IMR-90 (cell line): Measurements from ENCODE around the gene ADAMTS13. TPM values are rescaled to one million over a fixed set of nuclear protein-coding genes. Genes with fewer than 3 reads are reported as not detected.
A peak's percentile ranks its signal among the peaks of the same experiment; 100 is the strongest.

ENCODE experiments used
- ATAC-seq: fragments of 200-7000 bp; cut with Tn5 transposase; 2 replicates; pipeline ENCODE4 v1.9.1; 2020; ENCODE audit warnings: low read depth, mild to moderate bottlenecking, moderate library complexity
- BruUV-seq: library from RNA; stranded (reverse); fragments of 400-500 nt; replicated peaks from 2 replicates; lab custom pipeline; 2021; lab: Mats Ljungman, UMichigan
- CTCF ChIA-PET: fragments of 300-600 bp; formaldehyde crosslinking; extraction: SDS; loops from one replicate; lab custom pipeline; 2021; ENCODE audit warnings: antibody characterized with exemption; lab: Yijun Ruan, JAX
- POLR2A ChIA-PET: fragments of 300-600 bp; sonication (Branson Sonifier 250); formaldehyde crosslinking; loops from one replicate; lab custom pipeline; 2022; ENCODE audit warnings: antibody characterized with exemption; ENCODE audit not compliant: unreplicated experiment; lab: Charles Lee
- DNase-seq: peaks from one replicate; pipeline ENCODE4 v3.0.0; 2013
- H2AFZ ChIP-seq: replicated peaks from 2 replicates; pipeline ENCODE3; 2013; ENCODE audit warnings: low read length, mild to moderate bottlenecking; ENCODE audit not compliant: poor library complexity
- H2AK5ac ChIP-seq: 2 replicates; pipeline ENCODE4 v1.6.1; 2013; ENCODE audit warnings: low read depth, low read length, inconsistent platforms
- H2AK9ac ChIP-seq: replicated peaks from 2 replicates; pipeline ENCODE3; 2013; ENCODE audit warnings: mild to moderate bottlenecking, low read depth, low read length, moderate library complexity; ENCODE audit not compliant: poor library complexity
- H2BK120ac ChIP-seq: 2 replicates; pipeline ENCODE4 v1.6.1; 2013; ENCODE audit warnings: low read depth, low read length, inconsistent platforms
- H2BK15ac ChIP-seq: 3 replicates; pipeline ENCODE4 v1.6.1; 2013; ENCODE audit warnings: low read depth, low read length, inconsistent platforms
- H2BK20ac ChIP-seq: 2 replicates; pipeline ENCODE4 v1.6.1; 2013; ENCODE audit warnings: low read depth, mild to moderate bottlenecking, inconsistent platforms, low read length, moderate library complexity
- H2BK5ac ChIP-seq: 2 replicates; pipeline ENCODE4 v1.6.1; 2013; ENCODE audit warnings: mild to moderate bottlenecking, low read depth, low read length, inconsistent platforms; ENCODE audit not compliant: poor library complexity, severe bottlenecking
- H3K14ac ChIP-seq: replicated peaks from 2 replicates; pipeline ENCODE4 v1.6.1; 2013; ENCODE audit warnings: low read depth, low read length, inconsistent platforms
- H3K18ac ChIP-seq: 2 replicates; pipeline ENCODE4 v1.6.1; 2013; ENCODE audit warnings: low read depth, low read length, control low read depth
- H3K23ac ChIP-seq: 2 replicates; pipeline ENCODE4 v1.6.1; 2013; ENCODE audit warnings: low read depth, low read length, inconsistent platforms
- H3K27ac ChIP-seq: 2 replicates; pipeline ENCODE4 v1.5.1; 2013; ENCODE audit warnings: mild to moderate bottlenecking, control low read depth, low read length; ENCODE audit not compliant: insufficient read depth
- H3K27me3 ChIP-seq: 2 replicates; pipeline ENCODE4 v1.6.1; 2013; ENCODE audit warnings: low read length; ENCODE audit not compliant: control insufficient read depth, insufficient read depth
- H3K36me3 ChIP-seq: 2 replicates; pipeline ENCODE4 v1.6.1; 2013; ENCODE audit warnings: low read length, mixed read lengths; ENCODE audit not compliant: control insufficient read depth, insufficient read depth
- H3K4ac ChIP-seq: 2 replicates; pipeline ENCODE4 v1.6.1; 2013; ENCODE audit warnings: low read depth, low read length, inconsistent platforms
- H3K4me1 ChIP-seq: 2 replicates; pipeline ENCODE4 v1.6.1; 2013; ENCODE audit warnings: low read length, mixed read lengths; ENCODE audit not compliant: control insufficient read depth, insufficient read depth
- H3K4me2 ChIP-seq: 2 replicates; pipeline ENCODE4 v1.6.1; 2013; ENCODE audit warnings: low read depth, mild to moderate bottlenecking, control low read depth, low read length, moderate library complexity
- H3K4me3 ChIP-seq: 2 replicates; pipeline ENCODE4 v1.5.1; 2013; ENCODE audit warnings: low read depth, mild to moderate bottlenecking, control low read depth, low read length, moderate library complexity; ENCODE audit not compliant: insufficient read depth
- H3K56ac ChIP-seq: 2 replicates; pipeline ENCODE4 v1.6.1; 2013; ENCODE audit warnings: low read length, inconsistent platforms; ENCODE audit not compliant: insufficient read depth; ENCODE audit errors: extremely low read depth
- H3K79me1 ChIP-seq, 2 experiments: 2 replicates each; pipeline ENCODE4 v1.6.1; 2013; ENCODE audit warnings: low read length in 2 of 2, inconsistent platforms in 1 of 2, low read depth in 1 of 2
- H3K9ac ChIP-seq: 2 replicates; pipeline ENCODE4 v1.6.1; 2013; ENCODE audit warnings: low read depth, low read length, control low read depth
- H3K9me1 ChIP-seq: 2 replicates; pipeline ENCODE4 v1.6.1; 2013; ENCODE audit warnings: low read length, inconsistent platforms; ENCODE audit not compliant: insufficient read depth
- H3K9me3 ChIP-seq: 2 replicates; pipeline ENCODE4 v1.6.1; 2013; ENCODE audit warnings: low read length; ENCODE audit not compliant: control insufficient read depth, insufficient read depth
- H4K20me1 ChIP-seq: 2 replicates; pipeline ENCODE4 v1.6.1; 2013; ENCODE audit warnings: low read length, inconsistent platforms; ENCODE audit not compliant: insufficient read depth
- H4K5ac ChIP-seq: 2 replicates; pipeline ENCODE4 v1.6.1; 2013; ENCODE audit warnings: mild to moderate bottlenecking, low read depth, low read length, control low read depth
- H4K8ac ChIP-seq, 2 experiments: 2 replicates each; pipeline ENCODE4 v1.6.1; 2013; ENCODE audit warnings: low read depth in 2 of 2, low read length in 2 of 2, control low read depth in 1 of 2, inconsistent platforms in 1 of 2
- H4K91ac ChIP-seq: 2 replicates; pipeline ENCODE4 v1.6.1; 2013; ENCODE audit warnings: low read depth, low read length, inconsistent platforms; ENCODE audit not compliant: insufficient read depth
- CEBPB ChIP-seq: IDR thresholded peaks from 2 replicates; pipeline ENCODE4 v1.6.1; 2012; ENCODE audit warnings: low read depth, low read length, improper control_type of control experiment
- ELK1 ChIP-seq: fragments of 150-350 bp; IDR thresholded peaks from 2 replicates; pipeline ENCODE4 v1.6.1; 2016; ENCODE audit warnings: low read depth, mild to moderate bottlenecking, low read length, moderate library complexity, borderline replicate concordance
- MAFK ChIP-seq: IDR thresholded peaks from 2 replicates; pipeline ENCODE4 v1.6.1; 2012; ENCODE audit warnings: low read depth, low read length, improper control_type of control experiment
- NFE2L2 ChIP-seq: fragments of 150-350 bp; IDR thresholded peaks from 2 replicates; pipeline ENCODE4 v1.6.1; 2016; ENCODE audit warnings: low read depth, mild to moderate bottlenecking, low read length
- RAD21 ChIP-seq: IDR thresholded peaks from 2 replicates; pipeline ENCODE4 v1.6.1; 2012; ENCODE audit warnings: low read length, improper control_type of control experiment
- WGBS, 2 experiments: methylation state at CpG; one replicate each; pipeline versions ENCODE4 v1.1.5 to v1.1.7; 2013; ENCODE audit warnings: missing lambda C conversion rate in 2 of 2; ENCODE audit not compliant: insufficient read length in 1 of 2; ENCODE audit errors: extremely low coverage in 2 of 2; 5-methylcytosine and 5-hydroxymethylcytosine counted together
- dilution Hi-C: fragments of 300-500 bp; cut with HindIII; formaldehyde crosslinking; loops from one replicate; pipeline ENCODE4 v1.14.3; 2018; ENCODE audit warnings: low sequenced_read_pairs; ENCODE audit not compliant: unreplicated experiment
- in situ Hi-C: fragments of 300-500 bp; cut with MboI; formaldehyde crosslinking; loops from 3 replicates; pipeline ENCODE4 v1.14.3; 2019; ENCODE audit warnings: low sequenced_read_pairs, inconsistent platforms, mixed read lengths
- intact Hi-C: fragments of 100-400 bp; cut with micrococcal nuclease; formaldehyde crosslinking; loops from 2 replicates; pipeline ENCODE4 v1.10.0; 2022
- polyA plus RNA-seq, 3 experiments: library from polyadenylated mRNA; depleted of rRNA; stranded (reverse); fragments of >200 nt; gene quantifications; 2 replicates each; pipeline ENCODE4 v1.2.3, GENCODE V29; 2012; ENCODE audit warnings: low replicate concordance in 1 of 3
- total RNA-seq: library from RNA; depleted of rRNA; stranded (reverse); fragments of >200 nt; gene quantifications from 2 replicates; pipeline ENCODE4 v1.2.3, GENCODE V29; 2012

The ADAMTS13 gene
- total and polyA plus RNA-seq, 2 of the 4 experiments (the other 2 are of a cell fraction): 0.18 to 2.8 TPM

GRCh38 chr9:133382507-133383141, 39.5 kb upstream of the ADAMTS13 start:
- dilution Hi-C loops: no loop called here
- no peak overlapping the region for H2BK120ac ChIP-seq
- ChIA-PET CTCF (no interaction called here), POLR2A (no interaction called here)
- H2BK20ac ChIP-seq: no peak overlapping the region
- H3K4ac ChIP-seq: no peak overlapping the region
- WGBS, 2 experiments: 76% methylated on average over 4 of the region's 4 CpGs; no CpG with 5 or more reads in 1 of the 2 experiments
- H4K8ac ChIP-seq: no peak overlapping the region
- H3K27ac ChIP-seq: no peak overlapping the region
- BruUV-seq: no TSS peak
- peak overlapping the region; percentile 81 for H2BK5ac ChIP-seq
- no peak overlapping the region for H3K4me3 ChIP-seq
- H3K9me3 ChIP-seq: no peaks in the 10 kb centered on the region
- no peak overlapping the region for H4K5ac ChIP-seq
- DNase-seq (no peak), ATAC-seq (no peak)
- no peak overlapping the region for H4K91ac ChIP-seq
- intact Hi-C loops: no loop called here
- no peaks in the 10 kb centered on the region; the same call in 1 of the 2 replicates for H4K20me1 ChIP-seq
- H3K4me2 ChIP-seq: no peak overlapping the region
- H2BK15ac ChIP-seq: no peak overlapping the region
- no peaks in the 10 kb centered on the region for H3K27me3 ChIP-seq
- no peaks in the 10 kb centered on the region for H3K9me1 ChIP-seq
- no peak overlapping the region for H3K23ac ChIP-seq
- TF ChIP-seq CEBPB (no peak), RAD21 (no peak), NFE2L2 (no peak), ELK1 (no peak), MAFK (no peak)
- H2AFZ ChIP-seq: no peak overlapping the region
- H3K18ac ChIP-seq: no peak overlapping the region
- in situ Hi-C loops: no loop called here
- H3K4me1 ChIP-seq: no peaks in the 10 kb centered on the region
- H3K14ac ChIP-seq: no peak overlapping the region
- H2AK9ac ChIP-seq: no peak overlapping the region
- no peak overlapping the region for H2AK5ac ChIP-seq
- no peaks in the 10 kb centered on the region for H3K36me3 ChIP-seq
- no peaks in the 10 kb centered on the region for H3K79me1 ChIP-seq
- H3K9ac ChIP-seq: no peak overlapping the region
- H3K56ac ChIP-seq: no peak overlapping the region
